Stimulated activated CD4-positive, alpha-beta T cell treated with anti-CD3 and anti-CD28 coated beads, Interleukin-1b, Interleukin-23, amount 100 ng/mL, for 4 hours (primary cell): ENCODE data around the gene FEZF2.

ENCODE experiments used
- DNase-seq, 2 donors: peaks; one replicate each; pipeline ENCODE4 v3.0.0-alpha.2; 2020; ENCODE audit warnings: low read depth in 2 of 2

FEZF2 gene

DNA sequence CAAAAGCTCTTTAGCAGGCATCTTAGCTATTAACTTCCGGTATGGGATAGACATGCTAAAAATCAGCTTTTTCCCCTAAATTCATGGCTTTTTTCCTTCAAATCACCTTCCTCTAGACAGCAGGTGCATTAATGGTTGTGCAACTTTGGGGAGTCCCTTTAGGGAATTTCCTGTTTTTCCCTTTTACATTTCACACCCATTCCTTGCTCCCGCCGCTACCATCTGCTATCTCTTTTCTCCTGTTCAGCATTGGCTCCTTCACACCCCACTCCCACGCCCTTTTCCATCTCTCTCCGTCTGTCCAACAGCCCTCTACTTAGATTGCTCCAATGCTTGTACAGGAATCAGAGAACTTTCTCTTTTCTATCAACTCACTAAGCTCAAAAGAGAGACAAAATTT lies 43.4 kb downstream of the FEZF2 start:
- no peak for DNase-seq

DNA sequence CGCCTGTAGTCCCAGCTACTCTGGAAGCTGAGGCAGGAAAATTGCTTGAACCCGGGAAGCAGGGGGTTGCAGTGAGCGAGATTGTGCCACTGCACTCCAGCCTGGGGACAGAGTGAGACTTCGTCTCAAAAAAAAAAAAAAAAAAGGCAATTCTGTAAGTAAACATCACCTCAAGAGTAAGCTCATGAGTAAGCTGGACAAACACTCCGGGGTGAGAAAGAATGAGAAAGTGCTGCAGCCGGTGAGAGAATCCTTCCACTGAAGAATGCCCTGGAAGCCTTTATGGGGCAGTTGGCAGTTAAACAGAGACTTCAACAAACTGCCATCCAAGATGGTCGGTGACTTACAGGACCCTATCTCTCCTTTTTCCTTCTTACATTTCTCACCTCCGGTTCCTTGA lies 47.5 kb downstream of the FEZF2 start:
- no peak for DNase-seq

DNA sequence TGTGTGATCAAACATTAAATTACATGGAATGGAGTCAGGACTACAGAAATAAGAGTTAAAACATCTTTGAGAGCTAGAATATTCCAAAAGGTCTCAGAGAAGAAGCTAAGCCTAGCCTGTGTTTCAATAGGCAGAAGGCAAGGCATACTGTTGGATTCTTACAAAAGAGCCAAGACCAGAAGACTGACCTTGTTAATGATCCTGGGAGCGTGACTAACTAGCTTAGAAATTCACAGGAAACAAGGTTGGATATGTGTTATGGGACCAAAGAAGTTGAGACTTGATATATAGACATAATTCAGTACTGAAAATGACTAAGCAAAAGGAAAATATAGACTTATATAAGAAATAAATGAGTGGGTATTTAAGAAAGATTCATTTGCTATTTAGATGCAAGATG lies 50.1 kb downstream of the FEZF2 start:
- DNase-seq = no peak
